BJ (cell line): ENCODE measurements around the gene CTNND2. TPM values are rescaled to one million over a fixed set of nuclear protein-coding genes. Genes with fewer than 3 reads are reported as not detected.

Experiments used
- CTCF ChIA-PET: fragments of 350-600 bp; formaldehyde crosslinking; extraction: SDS; loops from one replicate; lab custom pipeline; 2021; ENCODE audit warnings: antibody characterized with exemption, inconsistent platforms; lab: Yijun Ruan, JAX
- POLR2A ChIA-PET: fragments of 300-600 bp; sonication (Branson Sonifier 250); formaldehyde crosslinking; extraction: SDS; loops from one replicate; lab custom pipeline; 2021; ENCODE audit warnings: antibody characterized with exemption; lab: Charles Lee
- DNase-seq: peaks from one replicate; pipeline ENCODE4 v3.0.0-alpha.2; 2011; ENCODE audit warnings: low read depth
- H3K27me3 ChIP-seq: 2 replicates; pipeline ENCODE4 v1.6.0; 2011; ENCODE audit warnings: low read length; ENCODE audit not compliant: control insufficient read depth, insufficient read depth
- H3K36me3 ChIP-seq: 2 replicates; pipeline ENCODE4 v1.5.1; 2011; ENCODE audit warnings: low read length; ENCODE audit not compliant: control insufficient read depth, insufficient read depth
- H3K4me3 ChIP-seq: 2 replicates; pipeline ENCODE4 v1.5.1; 2011; ENCODE audit warnings: low read depth, mild to moderate bottlenecking, control low read depth, low read length
- CTCF ChIP-seq: IDR thresholded peaks from 2 replicates; pipeline ENCODE4 v1.5.1; 2011; ENCODE audit warnings: low read depth, mild to moderate bottlenecking, control low read depth, inconsistent platforms, low read length, moderate library complexity; ENCODE audit not compliant: insufficient read depth
- polyA plus RNA-seq: library from polyadenylated mRNA; depleted of rRNA; stranded (reverse); fragments of >200 nt; gene quantifications from 2 replicates; pipeline ENCODE4 v1.2.3, GENCODE V29; 2011

The CTNND2 gene
- polyA plus RNA-seq, 1 experiment = not detected

- TF ChIP-seq CTCF = no peak
- ChIA-PET POLR2A (no interaction called here), CTCF (no interaction called here)
- no peaks in the 10 kb centered on the region for H3K27me3 ChIP-seq
- no peaks in the 10 kb centered on the region for H3K36me3 ChIP-seq
- no peak for DNase-seq
- no peak overlapping the region for H3K4me3 ChIP-seq
Measured at GRCh38 chr5:11496137-11496719, 408.0 kb downstream of the CTNND2 start.

DNA sequence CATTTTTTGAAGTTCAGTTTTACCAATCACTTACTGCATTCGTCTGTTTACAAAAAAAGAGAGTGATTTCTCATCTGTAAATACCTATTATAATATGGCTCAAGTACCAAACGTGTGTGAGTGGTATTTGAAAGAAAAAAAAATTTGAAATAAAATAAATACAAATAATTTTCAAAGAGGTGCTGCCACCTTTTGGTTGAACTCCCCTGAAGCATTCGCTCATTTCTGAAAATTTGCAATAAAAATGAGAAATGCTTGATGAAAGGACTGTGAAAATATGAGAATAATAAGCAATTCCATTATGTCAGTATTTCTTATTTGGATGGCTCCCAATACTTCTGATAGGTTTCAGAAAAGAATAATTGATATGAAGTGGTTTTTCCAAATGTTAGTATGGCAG, 409.9 kb downstream of the CTNND2 start:
- ChIA-PET CTCF (no interaction called here), POLR2A (no interaction called here)
- no peaks in the 10 kb centered on the region for H3K27me3 ChIP-seq
- H3K4me3 ChIP-seq = no peak overlapping the region
- no peak for TF ChIP-seq CTCF
- no peak for DNase-seq
- no peaks in the 10 kb centered on the region for H3K36me3 ChIP-seq

DNA sequence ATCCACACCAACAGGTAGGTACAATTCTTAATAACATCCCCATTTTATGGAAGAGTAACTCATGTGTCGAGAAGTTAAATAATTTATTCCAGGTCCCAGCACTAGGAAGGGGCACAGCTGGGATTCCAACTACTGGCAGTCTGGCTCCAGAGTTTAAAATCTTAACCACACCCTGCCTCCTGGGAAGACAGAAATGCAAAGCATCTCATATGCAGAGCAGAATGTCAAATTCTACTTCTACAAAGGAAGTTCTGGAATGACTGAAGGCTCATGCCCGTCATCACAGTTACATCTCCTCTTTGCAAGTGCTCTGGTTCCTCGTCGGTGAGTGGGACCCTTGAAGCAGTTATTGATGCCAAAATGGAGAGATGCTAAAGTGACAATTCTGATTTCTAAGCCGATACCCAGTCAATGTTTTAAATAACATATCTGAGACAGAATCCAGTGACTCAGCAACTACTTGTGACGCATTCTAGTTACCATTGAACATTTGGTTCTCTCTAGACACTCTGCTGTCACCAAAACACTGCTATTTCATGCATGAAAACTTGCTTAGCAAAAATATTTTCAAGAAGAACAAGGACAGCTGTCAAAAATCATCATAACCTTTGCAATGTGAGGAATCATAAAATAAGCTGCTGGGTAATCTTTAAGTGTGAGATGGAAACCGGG, 412.7 kb downstream of the CTNND2 start:
- H3K36me3 ChIP-seq = no peaks in the 10 kb centered on the region
- no peaks in the 10 kb centered on the region for H3K27me3 ChIP-seq
- CTCF ChIA-PET = no interaction called here
- DNase-seq = no peak
- H3K4me3 ChIP-seq = no peak overlapping the region
- TF ChIP-seq CTCF = no peak
- POLR2A ChIA-PET = no interaction called here

DNA sequence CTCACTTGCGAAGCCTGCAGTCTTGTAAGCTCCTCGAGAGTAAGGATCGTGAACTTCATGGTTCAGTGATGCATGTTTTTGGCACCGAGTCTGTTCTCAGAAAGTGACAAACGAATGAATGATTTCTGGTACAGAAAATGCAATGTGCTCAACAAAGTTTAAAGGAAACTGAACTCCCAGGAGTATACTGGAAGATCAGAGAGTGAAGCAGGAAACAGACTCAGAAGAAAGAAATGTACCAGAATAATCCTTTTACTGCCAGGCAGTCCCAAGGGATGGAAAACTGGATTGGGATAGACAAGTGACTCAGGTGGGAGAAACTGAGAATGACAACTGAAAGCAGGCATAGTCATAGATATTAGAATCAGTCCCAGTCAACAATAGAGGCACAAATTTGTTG, 420.6 kb downstream of the CTNND2 start:
- Histone ChIP-seq H3K27me3 (no peaks in the 10 kb centered on the region), H3K36me3 (no peaks in the 10 kb centered on the region), H3K4me3 (no peak overlapping the region)
- no peak for DNase-seq
- CTCF ChIA-PET = no interaction called here
- TF ChIP-seq CTCF = no peak
- POLR2A ChIA-PET = no interaction called here

DNA sequence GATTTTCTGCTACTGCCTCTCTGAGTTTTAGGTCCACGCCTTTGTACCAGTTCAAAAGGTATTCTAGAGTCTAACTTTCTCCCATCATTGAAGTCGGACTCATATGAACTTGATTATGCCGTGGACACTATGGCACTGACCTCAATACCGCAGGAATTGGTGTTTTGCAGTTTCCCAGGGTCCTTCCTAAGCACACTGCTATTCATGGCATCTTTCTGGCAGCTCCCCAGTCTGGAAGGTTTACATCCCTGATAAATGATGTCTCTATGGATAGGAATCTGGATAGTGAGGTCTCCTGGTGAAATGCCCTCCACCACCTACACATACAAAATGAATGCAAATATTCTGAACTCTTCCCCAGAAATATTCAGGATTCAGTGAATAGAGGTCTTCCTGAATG, 422.2 kb downstream of the CTNND2 start:
- no peak for DNase-seq
- Histone ChIP-seq H3K36me3 (no peaks in the 10 kb centered on the region), H3K4me3 (no peak overlapping the region), H3K27me3 (no peaks in the 10 kb centered on the region)
- POLR2A ChIA-PET = no interaction called here
- CTCF ChIA-PET = no interaction called here
- no peak for TF ChIP-seq CTCF
